Pancreas (tissue), 10 donors: ENCODE results near the gene R3HDML. TPM values are rescaled to one million over a fixed set of nuclear protein-coding genes. Genes with fewer than 3 reads are reported as not detected.
A peak's percentile ranks its signal among the peaks of the same experiment; 100 is the strongest.

Experiments used
- ATAC-seq, 4 donors: fragments of 200-7000 bp; cut with Tn5 transposase; one replicate each; pipeline versions ENCODE4 v1.8.0 to v1.9.1; 2020; ENCODE audit warnings: mild to moderate bottlenecking in 4 of 4, moderate library complexity in 4 of 4
- DNase-seq, 6 donors: peaks; one replicate each; pipeline ENCODE4 v3.0.0-alpha.2; 2020
- FAIRE-seq: peaks from 2 replicates; lab custom pipeline; 2012; peaks lifted over from hg19 to GRCh38; lab: Jason Lieb, UNC
- H3K27ac ChIP-seq, 4 donors: fragments of 200-600 bp; sonication (generic); 1 replicate in 3 of 4; 2 replicates in 1 of 4; pipeline versions ENCODE4 v1.5.0 to v1.8.0; 2020
- H3K27me3 ChIP-seq, 4 donors: fragments of 200-600 bp; one replicate each; pipeline ENCODE4 v1.8.0; 2021
- H3K36me3 ChIP-seq, 3 donors: fragments of 200-600 bp; sonication (generic) in 1 of 3; one replicate each; pipeline versions ENCODE4 v1.5.0 to v1.8.0; 2020 to 2021
- H3K4me1 ChIP-seq, 3 donors: fragments of 200-600 bp; one replicate each; pipeline ENCODE4 v1.8.0; 2021
- H3K4me3 ChIP-seq, 4 donors: fragments of 200-600 bp; sonication (generic) in 2 of 4; one replicate each; pipeline versions ENCODE4 v1.5.0 to v1.8.0; 2020 to 2021
- H3K9me3 ChIP-seq, 4 donors: fragments of 200-600 bp; one replicate each; pipeline ENCODE4 v1.8.0; 2021
- CTCF ChIP-seq, 4 donors: fragments of 200-600 bp; sonication (generic) in 3 of 4; IDR thresholded peaks; one replicate each; pipeline versions ENCODE4 v1.5.0 to v1.8.0; 2021; ENCODE audit warnings: antibody characterized with exemption in 4 of 4
- WGBS, 2 donors: extraction: QIAGEN DNeasy Blood & Tissue Kit; methylation state at CpG; one replicate each; pipeline ENCODE4 v1.1.7; 2013; 5-methylcytosine and 5-hydroxymethylcytosine counted together
- intact Hi-C, 3 donors: fragments of 100-400 bp; cut with DNase I; formaldehyde crosslinking; loops; one replicate each; pipeline versions ENCODE4 v1.11.1 to v1.14.2; 2022
- polyA plus RNA-seq, 2 donors: library from polyadenylated mRNA; stranded (reverse); fragments of 200-250 nt; gene quantifications; one replicate each; pipeline ENCODE4 v1.2.3, GENCODE V29; 2013
- total RNA-seq, 6 donors: library from RNA; stranded (reverse); fragmentation: NEBNext Ultra II Directional in 4 of 6; extraction: Animal tissue kit (Norgen Biotek cat#: 25700) in 4 of 6; gene quantifications; one replicate each; pipeline versions ENCODE4 v1.2.1 to v1.2.4, GENCODE V29; 2021 to 2023
- donor health status: healthy with polysubstance abuse.
- donor health status: DM: no; HTN: no; CAD: no; lungs with moderate emphysema.
- donor health status: DM: no; HTN: no; CAD: no.
- donor health status: control.
- donor health status: control.
- donor health status: Bipolar disorder and iron deficiency.
- donor health status: DM: yes; HTN: yes; CAD: no.
- donor health status: DM: no; HTN: no; CAD: no.
- donor health status: DM: no; HTN: no; CAD: no.
- donor health status: DM: yes; HTN: yes; CAD: no.

R3HDML gene
- total and polyA plus RNA-seq, 8 donors: not detected

GRCh38 chr20:44310664-44311639 is 25.9 kb upstream of the R3HDML start, which contains the start of gene FITM2:
FITM2 (minus strand) TSS chr20:44311202; CDS start chr20:44311148, 54 bp downstream.
- Histone ChIP-seq H3K9me3 (no peaks in the 10 kb centered on the region), H3K36me3 (no peaks in the 10 kb centered on the region), H3K4me3 (peak within 1 kb of the TSS; percentile 67 to 94 (median 84)), H3K27me3 (no peaks in the 10 kb centered on the region), H3K4me1 (peaks cover 0 to 5% (median 3%) of the 10 kb centered on the region in 3 donors), H3K27ac (peak within 1 kb of the TSS in 3 of 4 donors; percentile 5 to 42 (median 35))
- TF ChIP-seq CTCF (IDR thresholded peaks at IDR 0.05): peak; percentile 92 to 95 (median 94)
- ATAC-seq (peak; percentile 98 to 100 (median 98)), FAIRE-seq (no peak), DNase-seq (peak; percentile 97 to 100 (median 98))
- intact Hi-C loops: loop anchor here in 2 of 3 donors (5.0 to 10.0 kb wide), 3 partner anchors 94 to 196 kb away; partner anchors contain the start of gene OSER1 (in 1 of the 2)
- 1 to 2% methylated on average over 61 to 70 of the region's 70 CpGs for WGBS, 2 donors

- DNase-seq (no peak), FAIRE-seq (no peak), ATAC-seq (no peak)
- Histone ChIP-seq H3K4me1 (peaks cover 0 to 3% (median 0%) of the 10 kb centered on the region in 3 donors), H3K27ac (no peak overlapping the region), H3K36me3 (no peaks in the 10 kb centered on the region), H3K27me3 (no peaks in the 10 kb centered on the region), H3K9me3 (no peaks in the 10 kb centered on the region), H3K4me3 (no peak overlapping the region)
- intact Hi-C loops: loop anchor here in 2 of 3 donors (5.0 to 10.0 kb wide), 3 partner anchors 98 to 200 kb away; partner anchors contain the start of gene OSER1 (in 1 of the 2)
- no peak for TF ChIP-seq CTCF (IDR thresholded peaks at IDR 0.05)
Observed at GRCh38 chr20:44314870-44315269, 22.0 kb upstream of the R3HDML start.

GRCh38 chr20:44319839-44320422 is 16.9 kb upstream of the R3HDML start:
- whole genome bisulfite sequencing, 2 donors: 94 to 97% methylated on average over 2 of the region's 2 CpGs
- FAIRE-seq: no peak

GRCh38 chr20:44324343-44324742 is 12.5 kb upstream of the R3HDML start:
- Histone ChIP-seq H3K36me3 (no peaks in the 10 kb centered on the region), H3K27me3 (no peaks in the 10 kb centered on the region), H3K9me3 (no peaks in the 10 kb centered on the region), H3K4me3 (no peak overlapping the region), H3K4me1 (no peaks in the 10 kb centered on the region), H3K27ac (no peak overlapping the region)
- WGBS, 2 donors: 46 to 55% methylated on average over 1 of the region's 1 CpG
- intact Hi-C loops: no loop called here
- ATAC-seq: no peak
- FAIRE-seq: no peak
- no peak for TF ChIP-seq CTCF (IDR thresholded peaks at IDR 0.05)
- DNase-seq: no peak

More at GRCh38 chr20:44319839-44320422, 16.9 kb upstream of the R3HDML start:
- Histone ChIP-seq H3K4me1 (no peaks in the 10 kb centered on the region), H3K4me3 (no peak overlapping the region), H3K27me3 (no peaks in the 10 kb centered on the region), H3K9me3 (no peaks in the 10 kb centered on the region), H3K36me3 (no peaks in the 10 kb centered on the region), H3K27ac (no peak overlapping the region)
- no peak for TF ChIP-seq CTCF (IDR thresholded peaks at IDR 0.05)
- intact Hi-C loops: loop anchor here in 2 of 3 donors (10.0 kb wide), 2 partner anchors 105 to 205 kb away; partner anchors contain the start of gene OSER1 (in 1 of the 2)
- ATAC-seq: no peak
- no peak for DNase-seq
